Measurements from ENCODE around the gene RRP1. TPM values are rescaled to one million over a fixed set of nuclear protein-coding genes. Genes with fewer than 3 reads are reported as not detected.

Gene RRP1
- total RNA-seq, 3 donors from 2014 or later = 15.9 to 16.3 (median 16.3) TPM

- Histone ChIP-seq H3K36me3 (ENCODE audit: low read depth) (peaks cover 17% of the 10 kb centered on the region), H3K9me3 (no peaks in the 10 kb centered on the region), H3K4me3 (no peak overlapping the region), H3K4me1 (ENCODE audit: low read depth) (no peaks in the 10 kb centered on the region)
- DNase-seq (no peak), ATAC-seq (no peak)
- intact Hi-C loops (cut with DNase I, micrococcal nuclease) = no loop called here
- no peak for TF ChIP-seq CTCF (IDR thresholded peaks at IDR 0.05)
Observed at GRCh38 chr21:43800566-43800965, 11.2 kb downstream of the RRP1 start.

- Histone ChIP-seq H3K4me1 (ENCODE audit: low read depth) (no peaks in the 10 kb centered on the region), H3K4me3 (no peak overlapping the region), H3K9me3 (no peaks in the 10 kb centered on the region), H3K36me3 (ENCODE audit: low read depth) (peaks cover 14% of the 10 kb centered on the region)
- ATAC-seq = no peak
- TF ChIP-seq CTCF (IDR thresholded peaks at IDR 0.05) = no peak
- DNase-seq = no peak
- intact Hi-C loops (cut with DNase I, micrococcal nuclease) = no loop called here
Observed at GRCh38 chr21:43801006-43801783, 11.8 kb downstream of the RRP1 start.

- H3K9me3 ChIP-seq = no peaks in the 10 kb centered on the region
- ATAC-seq (no peak), DNase-seq (no peak)
- intact Hi-C loops (cut with DNase I, micrococcal nuclease) = no loop called here
- no peak for TF ChIP-seq CTCF (IDR thresholded peaks at IDR 0.05)
- no peaks in the 10 kb centered on the region for H3K4me1 ChIP-seq (ENCODE audit: low read depth)
- no peak overlapping the region for H3K4me3 ChIP-seq
- peaks cover 7% of the 10 kb centered on the region for H3K36me3 ChIP-seq (ENCODE audit: low read depth)
Observed at GRCh38 chr21:43802713-43803313, 13.4 kb downstream of the RRP1 start.

- no peak for ATAC-seq
- intact Hi-C loops (cut with DNase I, micrococcal nuclease) = no loop called here
- H3K4me3 ChIP-seq = no peak overlapping the region
- no peaks in the 10 kb centered on the region for H3K9me3 ChIP-seq
- DNase-seq = no peak
- TF ChIP-seq CTCF (IDR thresholded peaks at IDR 0.05) = no peak
- H3K4me1 ChIP-seq (ENCODE audit: low read depth) = no peaks in the 10 kb centered on the region
- no peaks in the 10 kb centered on the region for H3K36me3 ChIP-seq (ENCODE audit: low read depth)
Observed at GRCh38 chr21:43803558-43804300, 14.4 kb downstream of the RRP1 start.

- Histone ChIP-seq H3K9me3 (no peaks in the 10 kb centered on the region), H3K4me3 (no peak overlapping the region), H3K36me3 (ENCODE audit: low read depth) (no peaks in the 10 kb centered on the region), H3K4me1 (ENCODE audit: low read depth) (no peaks in the 10 kb centered on the region)
- DNase-seq = no peak
- peak; percentile 53 for ATAC-seq
- no peak for TF ChIP-seq CTCF (IDR thresholded peaks at IDR 0.05)
- intact Hi-C loops (cut with DNase I, micrococcal nuclease) = no loop called here
Observed at GRCh38 chr21:43805275-43805800, 16.0 kb downstream of the RRP1 start.

All from mucosa of descending colon (tissue), 3 donors.